ENCODE results near the gene RPS6KB2.

- TF ChIP-seq POLR2A (IDR thresholded peaks at IDR 0.05; ENCODE audit: low read depth, low read length): no peak
- no peak for TF ChIP-seq TAF1 (IDR thresholded peaks at IDR 0.05; ENCODE audit: low read depth, low read length)
- TF ChIP-seq POLR2AphosphoS5 (IDR thresholded peaks at IDR 0.05; ENCODE audit: low read depth, low read length): no peak
- TF ChIP-seq PAX5 (IDR thresholded peaks at IDR 0.05; ENCODE audit: insufficient read depth, low read length, severe bottlenecking): no peak
Measured at GRCh38 chr11:67449116-67449844, 21.0 kb downstream of the RPS6KB2 start.

Measured in GM12891 (cell line).